Stimulated activated memory B cell treated with anti-CD40 and anti-IgM and Interleukin-4, amounts not matched to agents 10 μg/mL and 1 μg/mL and 100 μg/mL, for 72 hours (primary cell): ENCODE results near the gene OPCML.

ENCODE experiments used
- ATAC-seq: fragments of 150-1000 bp; cut with Tn5 transposase; 2 replicates; pipeline ENCODE4 v1.10.0; 2021
- H3K27ac Mint-ChIP-seq: one replicate; pipeline ENCODE4 v1.8.0; 2022; ENCODE audit warnings: mild to moderate bottlenecking, mixed read lengths
- H3K27me3 Mint-ChIP-seq: one replicate; pipeline ENCODE4 v1.8.0; 2022; ENCODE audit warnings: mixed read lengths
- H3K36me3 Mint-ChIP-seq: one replicate; pipeline ENCODE4 v1.8.0; 2022; ENCODE audit warnings: mixed read lengths
- H3K4me1 Mint-ChIP-seq: one replicate; pipeline ENCODE4 v1.8.0; 2022; ENCODE audit warnings: mixed read lengths
- H3K4me3 Mint-ChIP-seq: one replicate; pipeline ENCODE4 v1.8.0; 2022; ENCODE audit warnings: mild to moderate bottlenecking, moderate library complexity, mixed read lengths
- H3K9me3 Mint-ChIP-seq: one replicate; pipeline ENCODE4 v1.8.0; 2022; ENCODE audit warnings: mixed read lengths

Gene OPCML

DNA sequence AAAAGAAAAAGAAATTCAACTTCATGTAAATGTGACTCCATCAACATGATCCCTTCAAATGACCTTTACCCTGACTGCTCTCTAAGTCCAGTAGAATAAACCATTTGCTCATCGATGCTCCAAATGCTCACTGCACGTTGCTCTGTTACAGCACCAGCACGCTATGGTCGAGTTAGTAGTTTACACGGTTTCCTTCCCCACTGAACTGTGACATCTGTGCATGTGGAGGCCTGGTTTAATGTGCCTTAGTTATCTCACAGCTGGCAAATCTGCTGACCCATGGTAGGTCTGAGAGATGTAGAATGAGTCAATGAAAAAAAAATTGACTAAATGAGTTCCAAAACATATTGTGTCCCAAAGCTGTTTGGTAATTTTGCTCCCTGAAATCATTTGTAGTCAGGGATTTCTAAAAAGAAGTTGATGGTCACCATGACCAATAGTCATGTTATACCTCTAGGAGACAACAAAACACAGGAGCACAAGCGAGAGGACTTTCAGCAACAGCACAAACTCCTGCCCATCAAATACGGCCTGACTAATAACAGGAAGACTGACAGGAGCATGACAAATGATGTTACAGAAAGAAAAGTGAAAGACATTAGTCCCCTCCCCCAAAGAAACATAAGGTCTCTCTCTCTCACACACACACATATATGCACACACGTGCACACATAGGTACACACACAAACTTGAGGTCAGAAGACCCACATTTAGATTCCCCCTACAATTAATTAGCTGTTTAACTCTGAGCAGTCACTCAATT is 624.5 kb downstream of the OPCML start:
- H3K27ac Mint-ChIP-seq, result no peak overlapping the region
- no peaks in the 10 kb centered on the region for H3K4me1 Mint-ChIP-seq
- no peaks in the 10 kb centered on the region for H3K27me3 Mint-ChIP-seq
- ATAC-seq, result no peak
- no peak overlapping the region for H3K4me3 Mint-ChIP-seq
- H3K9me3 Mint-ChIP-seq, result peaks cover 7% of the 10 kb centered on the region
- no peaks in the 10 kb centered on the region for H3K36me3 Mint-ChIP-seq

DNA sequence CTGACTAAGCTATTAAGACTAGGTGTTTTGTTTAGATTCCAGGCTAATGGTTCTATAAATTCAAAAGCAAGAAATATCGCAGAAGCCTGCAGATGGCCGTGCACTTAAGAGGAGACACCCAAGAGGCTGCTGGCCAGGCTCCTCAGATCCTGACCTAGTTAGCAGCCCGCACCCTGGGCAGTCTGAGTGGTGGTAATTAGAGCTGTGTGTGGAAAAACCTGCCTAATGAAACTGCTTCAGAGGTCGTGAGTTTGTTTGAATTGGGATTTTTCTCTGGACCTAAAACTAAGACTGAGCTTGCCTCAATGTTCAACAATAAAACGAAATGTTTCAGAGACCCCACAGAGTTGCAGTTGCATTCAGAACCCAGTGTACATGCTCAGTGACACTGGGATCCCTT is 627.7 kb downstream of the OPCML start:
- Mint-ChIP-seq H3K9me3 (peaks cover 7% of the 10 kb centered on the region), H3K4me1 (no peaks in the 10 kb centered on the region), H3K27me3 (no peaks in the 10 kb centered on the region), H3K36me3 (no peaks in the 10 kb centered on the region), H3K4me3 (no peak overlapping the region), H3K27ac (no peak overlapping the region)
- no peak for ATAC-seq

- no peak overlapping the region for H3K27ac Mint-ChIP-seq
- no peak for ATAC-seq
- H3K4me1 Mint-ChIP-seq, result no peaks in the 10 kb centered on the region
- no peaks in the 10 kb centered on the region for H3K36me3 Mint-ChIP-seq
- H3K27me3 Mint-ChIP-seq, result no peaks in the 10 kb centered on the region
- no peak overlapping the region for H3K4me3 Mint-ChIP-seq
- H3K9me3 Mint-ChIP-seq, result peaks cover 7% of the 10 kb centered on the region
Observed at GRCh38 chr11:132904091-132904490, 628.2 kb downstream of the OPCML start.

DNA sequence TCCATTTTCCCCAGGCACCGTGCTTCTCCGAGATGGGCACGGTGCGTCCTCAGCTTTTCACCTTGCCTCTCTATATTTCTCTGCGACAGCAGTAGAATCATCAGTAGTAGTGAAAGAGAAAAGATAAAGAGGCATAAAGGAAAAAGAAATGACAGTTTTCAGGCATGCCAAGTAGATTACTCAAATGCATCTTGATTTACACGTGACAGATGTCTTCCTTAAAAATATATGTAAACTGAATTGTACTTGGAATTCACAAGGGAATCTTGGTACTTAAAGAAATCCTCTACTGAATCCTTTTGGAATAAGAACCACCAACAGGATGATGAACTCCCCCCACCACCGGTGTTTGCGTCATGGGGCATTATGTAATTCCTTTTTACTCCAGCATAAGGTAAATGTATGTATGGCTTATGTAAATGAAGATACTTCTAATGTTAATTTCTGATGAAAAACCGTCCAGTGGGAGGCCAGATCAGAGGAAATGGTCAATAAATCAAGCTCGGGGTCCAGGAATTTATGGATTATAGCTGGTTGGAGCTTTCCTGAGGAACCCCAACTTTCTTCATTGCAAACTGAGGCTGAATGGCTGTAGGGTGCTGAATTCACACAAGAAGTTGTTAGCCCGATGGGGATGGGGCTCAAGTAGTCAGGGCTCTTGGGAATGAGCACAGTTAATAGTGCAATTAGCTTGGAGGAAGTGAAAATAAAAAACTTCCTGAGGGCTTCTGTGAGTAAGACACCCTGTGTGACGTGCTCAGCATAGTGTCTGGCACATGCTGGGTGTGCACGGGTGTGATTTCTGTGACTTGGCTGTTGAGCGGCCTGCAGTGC is 630.4 kb downstream of the OPCML start:
- Mint-ChIP-seq H3K27ac (no peak overlapping the region), H3K36me3 (no peaks in the 10 kb centered on the region), H3K4me3 (no peak overlapping the region), H3K27me3 (no peaks in the 10 kb centered on the region), H3K4me1 (no peaks in the 10 kb centered on the region), H3K9me3 (peaks cover 7% of the 10 kb centered on the region)
- no peak for ATAC-seq

DNA sequence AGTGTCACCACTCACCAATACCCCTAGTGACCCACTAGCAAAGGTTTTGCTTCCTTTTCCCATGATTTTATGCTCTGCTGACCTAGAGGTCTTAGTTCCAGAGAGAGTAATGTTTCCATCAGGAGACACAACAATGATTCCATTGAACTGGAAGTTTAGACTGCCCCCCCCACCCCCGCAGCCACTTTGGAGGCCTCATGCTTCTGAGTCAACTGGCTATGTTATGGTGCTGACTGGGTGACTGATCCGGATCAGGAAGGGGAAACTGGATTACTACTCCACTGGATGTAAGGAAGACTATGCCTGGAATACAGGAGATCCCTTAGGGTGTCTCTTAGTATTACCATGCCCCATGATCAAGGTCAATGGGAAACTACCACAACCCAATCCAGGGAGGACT is 633.6 kb downstream of the OPCML start:
- H3K36me3 Mint-ChIP-seq, result no peaks in the 10 kb centered on the region
- no peak for ATAC-seq
- no peaks in the 10 kb centered on the region for H3K27me3 Mint-ChIP-seq
- H3K4me3 Mint-ChIP-seq, result no peak overlapping the region
- no peaks in the 10 kb centered on the region for H3K4me1 Mint-ChIP-seq
- H3K27ac Mint-ChIP-seq, result no peak overlapping the region
- peaks cover 4% of the 10 kb centered on the region for H3K9me3 Mint-ChIP-seq

DNA sequence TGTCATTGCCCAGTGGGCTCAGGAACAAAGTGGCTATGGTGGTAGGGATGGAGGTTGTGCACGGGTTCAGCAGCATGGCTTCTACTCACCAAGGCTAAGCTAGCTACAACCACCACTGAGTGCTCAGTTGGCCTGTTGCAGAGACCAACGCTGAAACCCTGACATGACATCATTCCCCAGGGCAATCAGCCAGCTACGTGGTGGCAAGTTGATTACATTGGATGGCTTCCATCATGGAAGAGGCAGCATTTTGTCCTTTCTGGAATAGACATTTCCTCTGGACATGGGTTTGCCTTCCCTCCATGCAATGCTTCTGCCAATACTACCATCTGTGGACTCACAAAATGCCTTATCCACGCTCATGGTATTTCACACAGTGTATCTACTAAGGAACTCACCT is 634.3 kb downstream of the OPCML start:
- H3K9me3 Mint-ChIP-seq, result peaks cover 5% of the 10 kb centered on the region
- no peaks in the 10 kb centered on the region for H3K4me1 Mint-ChIP-seq
- no peak for ATAC-seq
- no peaks in the 10 kb centered on the region for H3K36me3 Mint-ChIP-seq
- H3K27ac Mint-ChIP-seq, result no peak overlapping the region
- no peak overlapping the region for H3K4me3 Mint-ChIP-seq
- no peaks in the 10 kb centered on the region for H3K27me3 Mint-ChIP-seq

DNA sequence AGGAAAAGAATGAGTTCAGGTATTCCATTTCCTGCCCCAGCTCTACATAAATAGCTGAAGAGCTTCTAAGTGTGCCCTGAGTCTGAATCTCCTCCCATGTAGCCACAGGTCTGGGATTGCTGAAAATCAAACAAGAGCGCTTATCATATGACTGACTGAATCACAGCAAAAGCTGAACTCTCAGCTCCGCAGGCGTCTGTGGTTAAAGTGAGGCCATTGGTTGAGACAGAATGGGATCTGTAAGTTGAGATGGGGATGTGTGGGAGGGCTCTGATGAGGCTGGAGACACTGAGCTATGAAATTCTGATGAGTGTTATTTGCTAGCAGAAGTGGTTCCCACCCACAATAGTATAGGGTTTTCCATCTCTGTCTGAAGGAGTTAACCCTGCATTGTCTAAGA is 637.0 kb downstream of the OPCML start:
- Mint-ChIP-seq H3K4me3 (no peak overlapping the region), H3K4me1 (no peaks in the 10 kb centered on the region), H3K27me3 (no peaks in the 10 kb centered on the region), H3K27ac (no peak overlapping the region), H3K36me3 (no peaks in the 10 kb centered on the region), H3K9me3 (peaks cover 5% of the 10 kb centered on the region)
- no peak for ATAC-seq

- Mint-ChIP-seq H3K4me1 (no peaks in the 10 kb centered on the region), H3K9me3 (peaks cover 5% of the 10 kb centered on the region), H3K4me3 (no peak overlapping the region), H3K27me3 (no peaks in the 10 kb centered on the region), H3K27ac (no peak overlapping the region), H3K36me3 (no peaks in the 10 kb centered on the region)
- no peak for ATAC-seq
Observed at GRCh38 chr11:132894606-132895005, 637.7 kb downstream of the OPCML start.

- H3K36me3 Mint-ChIP-seq, result no peaks in the 10 kb centered on the region
- H3K4me1 Mint-ChIP-seq, result no peaks in the 10 kb centered on the region
- H3K4me3 Mint-ChIP-seq, result no peak overlapping the region
- no peak for ATAC-seq
- no peaks in the 10 kb centered on the region for H3K27me3 Mint-ChIP-seq
- H3K27ac Mint-ChIP-seq, result no peak overlapping the region
- H3K9me3 Mint-ChIP-seq, result peaks cover 5% of the 10 kb centered on the region
Observed at GRCh38 chr11:132892876-132893275, 639.4 kb downstream of the OPCML start.

GRCh38 chr11:132888226-132888625 is 644.1 kb downstream of the OPCML start:
- no peak for ATAC-seq
- H3K4me3 Mint-ChIP-seq, result no peak overlapping the region
- no peaks in the 10 kb centered on the region for H3K27me3 Mint-ChIP-seq
- peaks cover 4% of the 10 kb centered on the region for H3K9me3 Mint-ChIP-seq
- H3K27ac Mint-ChIP-seq, result no peak overlapping the region
- H3K36me3 Mint-ChIP-seq, result no peaks in the 10 kb centered on the region
- no peaks in the 10 kb centered on the region for H3K4me1 Mint-ChIP-seq

- H3K27me3 Mint-ChIP-seq, result no peaks in the 10 kb centered on the region
- no peak overlapping the region for H3K4me3 Mint-ChIP-seq
- H3K27ac Mint-ChIP-seq, result no peak overlapping the region
- H3K9me3 Mint-ChIP-seq, result no peaks in the 10 kb centered on the region
- no peaks in the 10 kb centered on the region for H3K4me1 Mint-ChIP-seq
- H3K36me3 Mint-ChIP-seq, result no peaks in the 10 kb centered on the region
- ATAC-seq, result no peak
Observed at GRCh38 chr11:132886335-132886734, 646.0 kb downstream of the OPCML start.

DNA sequence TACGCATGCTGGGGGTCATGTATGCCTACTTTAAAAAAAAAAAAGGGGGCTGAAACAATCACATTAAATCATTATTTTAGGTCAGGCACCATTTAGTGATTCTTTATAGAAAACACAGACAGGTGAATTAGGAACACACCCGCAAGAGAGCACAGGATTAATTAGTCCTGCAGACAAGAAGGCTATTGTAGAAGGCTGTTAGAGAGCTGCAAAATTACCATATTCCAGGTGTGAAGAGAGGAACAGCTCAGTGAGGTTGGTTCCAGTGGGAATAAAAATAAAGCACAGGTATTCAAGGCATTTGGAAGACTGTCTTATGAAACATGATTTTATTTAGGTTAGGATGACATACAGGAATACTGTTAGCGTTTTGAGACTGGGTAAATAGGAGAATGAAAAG is 649.1 kb downstream of the OPCML start:
- Mint-ChIP-seq H3K9me3 (no peaks in the 10 kb centered on the region), H3K27me3 (no peaks in the 10 kb centered on the region), H3K4me3 (no peak overlapping the region), H3K36me3 (no peaks in the 10 kb centered on the region), H3K27ac (no peak overlapping the region), H3K4me1 (no peaks in the 10 kb centered on the region)
- no peak for ATAC-seq

GRCh38 chr11:132881622-132882021 is 650.7 kb downstream of the OPCML start:
- no peak overlapping the region for H3K4me3 Mint-ChIP-seq
- H3K9me3 Mint-ChIP-seq, result no peaks in the 10 kb centered on the region
- H3K27ac Mint-ChIP-seq, result no peak overlapping the region
- no peaks in the 10 kb centered on the region for H3K27me3 Mint-ChIP-seq
- ATAC-seq, result no peak
- no peaks in the 10 kb centered on the region for H3K4me1 Mint-ChIP-seq
- no peaks in the 10 kb centered on the region for H3K36me3 Mint-ChIP-seq

GRCh38 chr11:132878111-132878510 is 654.2 kb downstream of the OPCML start:
- no peak overlapping the region for H3K27ac Mint-ChIP-seq
- no peaks in the 10 kb centered on the region for H3K4me1 Mint-ChIP-seq
- H3K36me3 Mint-ChIP-seq, result no peaks in the 10 kb centered on the region
- H3K4me3 Mint-ChIP-seq, result no peak overlapping the region
- ATAC-seq, result no peak
- H3K9me3 Mint-ChIP-seq, result no peaks in the 10 kb centered on the region
- H3K27me3 Mint-ChIP-seq, result no peaks in the 10 kb centered on the region

DNA sequence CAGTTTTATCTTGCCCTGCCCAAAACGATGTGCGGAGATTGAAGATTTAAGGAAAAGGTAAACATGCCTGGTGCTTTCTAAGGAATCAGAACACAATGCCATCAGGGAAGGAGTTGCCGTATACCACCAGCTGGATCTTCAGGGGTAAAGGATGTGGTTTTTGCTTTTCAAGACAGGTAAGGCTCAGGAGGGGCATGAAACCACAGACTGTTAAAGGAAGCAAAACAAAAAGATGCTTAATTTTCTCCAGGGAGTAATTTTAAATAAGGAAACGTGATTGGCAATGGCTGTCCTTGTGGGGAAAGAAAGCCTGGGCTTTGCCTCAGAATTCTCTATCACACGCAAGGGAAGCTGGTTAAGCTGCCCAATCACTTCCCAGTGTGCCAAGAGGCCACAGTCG is 655.6 kb downstream of the OPCML start:
- Mint-ChIP-seq H3K27me3 (no peaks in the 10 kb centered on the region), H3K27ac (no peak overlapping the region), H3K36me3 (no peaks in the 10 kb centered on the region), H3K9me3 (no peaks in the 10 kb centered on the region), H3K4me1 (no peaks in the 10 kb centered on the region), H3K4me3 (no peak overlapping the region)
- no peak for ATAC-seq

DNA sequence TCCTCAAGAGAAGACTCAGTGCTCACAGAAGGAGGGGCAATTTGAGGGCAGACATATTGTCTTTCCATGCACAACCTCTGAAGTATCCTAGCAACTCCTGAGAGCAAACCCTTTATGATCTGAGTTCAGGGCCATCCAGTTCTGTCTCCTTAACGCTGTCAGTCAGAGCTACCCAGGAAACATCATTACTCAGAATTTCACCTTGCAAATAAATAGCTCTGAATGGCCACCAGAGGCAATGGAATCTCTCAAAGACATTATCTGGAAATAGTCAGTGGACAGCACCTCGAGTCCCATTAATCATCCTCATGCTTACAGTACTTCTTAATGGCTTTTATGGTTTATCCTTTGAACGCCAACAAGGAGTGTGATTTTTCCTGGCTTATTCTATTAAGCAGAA is 656.1 kb downstream of the OPCML start:
- Mint-ChIP-seq H3K36me3 (no peaks in the 10 kb centered on the region), H3K27me3 (no peaks in the 10 kb centered on the region), H3K4me1 (no peaks in the 10 kb centered on the region), H3K4me3 (no peak overlapping the region), H3K9me3 (no peaks in the 10 kb centered on the region), H3K27ac (no peak overlapping the region)
- no peak for ATAC-seq
